ENCODE results near the gene RPL13A.
"Not testable (repeated sequence)": the region's sequence is repeated elsewhere in the genome, so short reads cannot be mapped to it uniquely, and the experiment has no call there.

Gene RPL13A

DNA sequence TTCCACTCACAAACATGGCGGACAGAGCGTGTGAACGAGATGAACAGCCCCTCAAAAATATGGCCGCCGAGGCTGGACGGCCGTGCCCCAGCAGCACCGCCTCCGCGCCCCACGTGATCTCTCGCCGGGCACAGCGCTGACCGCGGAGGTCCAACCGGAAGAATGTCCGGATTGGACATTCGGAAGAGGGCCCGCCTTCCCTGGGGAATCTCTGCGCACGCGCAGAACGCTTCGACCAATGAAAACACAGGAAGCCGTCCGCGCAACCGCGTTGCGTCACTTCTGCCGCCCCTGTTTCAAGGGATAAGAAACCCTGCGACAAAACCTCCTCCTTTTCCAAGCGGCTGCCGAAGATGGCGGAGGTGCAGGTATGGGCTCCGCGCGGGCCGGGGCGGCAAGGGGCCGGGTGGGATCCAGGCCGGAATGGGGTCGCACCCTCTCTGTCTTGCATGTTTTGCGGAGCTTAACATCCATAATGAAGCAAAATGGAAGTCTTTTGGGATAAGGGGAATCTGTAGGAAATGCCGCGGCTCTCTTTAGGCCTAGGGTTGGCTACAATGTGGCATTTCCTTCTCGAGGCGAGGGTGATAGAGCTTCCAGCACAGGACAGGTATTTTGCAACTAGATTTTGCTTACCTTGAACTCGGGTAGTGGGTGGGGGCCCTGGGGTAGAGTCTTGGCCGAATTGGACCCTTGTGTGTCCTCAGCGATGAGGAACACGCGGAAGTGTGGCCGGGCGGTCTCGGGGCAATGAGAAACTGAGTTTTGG is at the start of gene RPL13A:
RPL13A (plus strand) TSS at position 332 of the 769 bp plus-strand sequence; CDS start at position 354, 22 bp downstream.
- peak; percentile 99 for DNase-seq (ENCODE audit: low read depth)

DNA sequence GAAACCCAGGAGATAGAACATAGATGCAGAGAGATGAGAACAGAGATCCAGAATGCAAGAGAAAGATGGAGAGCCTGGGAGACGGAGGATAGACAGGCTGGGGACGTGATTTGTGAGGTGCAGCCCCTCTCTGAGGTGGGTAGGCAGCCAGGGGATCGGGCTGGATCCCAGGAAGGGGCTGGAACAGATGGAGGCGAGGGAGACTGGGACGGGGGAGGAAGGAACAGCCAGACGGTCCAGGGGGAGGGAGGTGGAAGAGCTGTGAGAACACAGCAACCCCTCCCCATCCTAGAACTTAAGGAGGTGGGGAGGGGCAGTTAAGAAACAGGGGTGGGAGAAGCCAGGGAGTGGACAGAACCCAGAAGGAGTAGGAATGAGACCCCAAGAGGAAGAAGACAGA is 49.1 kb upstream of the RPL13A start:
- no peak for DNase-seq (ENCODE audit: low read depth)

DNA sequence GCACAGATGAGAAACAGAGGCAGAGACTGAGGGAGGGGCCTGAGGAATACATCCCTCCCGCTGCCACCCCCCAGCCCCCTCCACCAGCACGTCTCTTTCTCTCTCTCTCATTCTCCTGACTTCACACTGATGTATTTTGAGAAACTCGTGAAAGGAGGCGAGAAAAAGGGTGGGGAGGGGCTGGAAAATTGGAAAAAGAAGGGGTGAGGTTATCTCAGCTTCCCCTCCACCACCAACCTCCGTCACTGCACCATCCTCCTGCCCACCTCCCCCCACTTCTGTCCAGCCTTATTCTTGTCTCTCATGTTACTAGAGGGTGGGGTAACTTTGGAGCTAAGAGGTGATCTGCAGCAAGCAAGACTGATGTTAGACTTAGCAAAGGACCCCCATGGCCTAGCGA is 47.6 kb upstream of the RPL13A start:
- no peak for DNase-seq (ENCODE audit: low read depth)

DNA sequence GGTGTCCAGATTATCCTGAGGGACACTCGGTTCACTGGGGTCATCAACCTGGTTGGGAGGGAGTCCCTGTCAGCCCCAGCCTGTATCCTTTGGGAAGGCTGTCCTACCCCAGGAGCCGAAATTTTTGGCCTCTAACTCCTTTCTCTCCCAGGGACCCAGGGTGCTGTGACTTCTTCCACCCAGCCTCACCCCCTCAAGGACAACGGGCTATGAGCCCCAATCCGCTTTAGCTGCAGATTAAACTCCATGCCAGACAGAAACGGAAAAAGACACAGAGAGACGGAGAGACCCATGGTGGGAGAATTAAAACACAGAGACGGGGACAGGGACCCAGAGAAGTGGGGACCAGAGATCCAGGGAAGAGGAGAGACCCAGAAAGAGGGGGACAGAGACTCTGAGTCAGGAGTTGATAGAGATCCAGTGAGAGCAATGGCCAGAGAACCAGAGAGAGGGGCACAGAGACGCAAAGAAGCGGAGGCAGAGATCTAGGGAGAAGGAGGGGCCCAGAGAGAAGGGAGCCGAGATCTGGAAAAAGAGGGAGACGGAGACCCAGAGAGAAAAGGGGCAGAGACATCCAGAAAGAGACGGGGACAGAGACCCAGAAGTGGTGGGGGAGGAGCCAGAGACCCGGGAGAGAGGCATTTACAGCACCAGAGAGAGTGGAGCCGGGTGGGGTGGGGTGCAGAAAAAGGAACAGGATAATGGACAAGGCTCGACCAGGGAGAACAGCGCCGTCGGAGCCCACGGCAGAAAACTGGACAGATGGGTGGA is 46.8 kb upstream of the RPL13A start:
- no peak for DNase-seq (ENCODE audit: low read depth)

DNA sequence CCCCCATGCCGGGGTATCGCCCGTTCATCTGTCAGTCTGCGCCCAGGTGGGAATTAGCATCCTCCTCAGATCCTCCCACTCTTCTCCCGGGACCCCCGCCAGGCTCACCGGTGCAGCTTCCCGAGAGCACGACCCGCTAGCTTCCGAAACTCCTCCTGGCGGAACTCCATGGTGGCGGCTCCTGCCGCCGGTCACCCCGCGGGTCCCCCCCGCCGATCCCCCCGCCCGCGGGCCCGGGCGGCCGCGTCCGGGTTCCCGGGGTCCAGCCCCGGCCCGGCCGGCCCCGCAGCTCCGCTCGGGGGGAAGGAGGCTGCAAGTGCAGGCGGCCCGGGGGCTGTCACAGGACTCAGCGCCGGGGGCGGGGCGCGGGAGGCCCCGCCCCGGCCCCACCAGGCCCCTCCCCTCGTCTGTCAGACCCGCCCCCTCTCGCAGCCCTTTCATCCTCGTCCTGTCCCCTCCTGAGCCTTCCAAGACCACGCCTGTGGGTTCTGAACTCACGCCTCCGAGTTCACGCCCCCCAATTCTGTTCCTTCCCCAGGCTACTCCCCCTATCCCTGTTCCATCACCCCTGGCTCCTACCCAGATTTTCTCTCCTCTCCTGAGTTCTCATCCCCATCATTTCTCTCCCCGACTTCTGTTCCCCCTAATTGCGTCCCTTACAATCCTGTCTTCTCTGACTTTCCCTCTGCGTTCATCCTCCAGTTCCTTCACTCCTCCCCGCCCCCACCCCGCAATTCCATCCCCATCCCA is 46.0 kb upstream of the RPL13A start, which contains the start of gene SLC17A7:
SLC17A7 (minus strand) TSS at position 318 of the 750 bp plus-strand sequence; CDS start at position 170, 148 bp downstream.
- no peak for DNase-seq (ENCODE audit: low read depth)

DNA sequence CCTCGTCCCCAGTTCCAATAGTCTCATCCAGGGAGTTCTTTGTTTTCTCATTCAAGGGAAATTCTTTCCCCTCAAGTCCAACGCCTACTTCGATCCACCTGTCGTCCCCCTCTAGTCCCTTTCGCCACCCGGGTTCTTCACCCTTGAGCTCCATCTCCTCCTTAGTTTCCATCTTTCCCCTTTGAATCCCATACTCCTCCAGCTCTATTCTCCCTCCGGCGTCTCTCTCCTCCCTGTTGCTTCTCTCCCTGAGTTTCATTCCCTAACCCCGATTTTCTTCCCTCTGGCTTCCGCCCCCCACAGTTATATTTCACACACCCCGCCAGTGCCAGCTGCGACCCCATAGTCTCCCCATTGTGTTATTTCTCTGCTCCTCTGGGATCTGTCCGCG is 45.5 kb upstream of the RPL13A start:
- DNase-seq (ENCODE audit: low read depth), result no peak

DNA sequence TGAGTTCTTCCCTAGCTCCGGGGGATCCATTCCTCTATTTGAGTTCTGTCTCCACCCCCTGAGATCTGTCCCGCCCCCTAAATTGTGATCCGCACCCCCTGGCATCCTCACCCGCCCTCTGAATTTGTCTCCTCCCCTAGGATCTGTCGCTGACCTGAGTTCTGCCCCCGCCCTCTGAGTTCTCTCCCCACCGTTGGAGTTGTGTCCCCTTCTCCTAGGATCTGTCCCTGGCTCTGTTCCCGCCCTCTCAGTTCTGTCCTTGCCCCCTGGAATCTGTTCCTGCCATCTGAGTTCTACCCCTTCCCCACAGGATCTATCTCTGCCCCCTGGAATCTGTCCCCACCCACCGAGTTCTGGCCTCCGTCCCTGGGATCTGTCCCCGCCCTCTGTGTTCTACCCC is 45.1 kb upstream of the RPL13A start:
- no peak for DNase-seq (ENCODE audit: low read depth)

DNA sequence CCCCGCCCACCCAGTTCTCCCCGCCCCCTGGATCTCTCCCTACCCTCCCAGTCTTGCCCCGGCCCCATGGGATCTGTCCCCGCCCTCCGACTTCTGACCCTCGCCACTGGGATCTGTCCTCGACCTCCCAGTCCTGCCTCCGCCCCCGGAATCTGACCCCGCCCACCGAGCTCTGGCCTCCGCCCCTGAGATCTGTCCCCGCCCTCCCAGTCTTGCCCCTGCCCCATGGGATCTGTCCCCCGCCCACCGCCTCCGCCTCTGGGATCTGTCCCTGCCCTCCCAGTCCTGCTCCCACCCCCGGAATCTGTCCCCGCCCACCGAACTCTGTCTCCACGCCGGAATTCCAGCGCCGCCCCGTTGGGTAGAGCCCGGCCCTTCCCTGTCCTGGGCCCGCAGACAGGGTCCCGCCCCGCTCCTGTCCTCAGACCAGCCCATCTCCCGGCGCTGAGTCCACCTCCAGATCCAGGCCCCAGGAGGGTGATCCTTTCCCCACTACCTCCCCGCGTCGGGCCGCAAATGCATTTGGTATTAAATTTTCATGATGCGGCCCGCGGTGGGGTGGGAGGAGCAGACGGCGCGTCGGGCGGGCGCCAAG is 44.5 kb upstream of the RPL13A start:
- peak; percentile 88 for DNase-seq (ENCODE audit: low read depth)

DNA sequence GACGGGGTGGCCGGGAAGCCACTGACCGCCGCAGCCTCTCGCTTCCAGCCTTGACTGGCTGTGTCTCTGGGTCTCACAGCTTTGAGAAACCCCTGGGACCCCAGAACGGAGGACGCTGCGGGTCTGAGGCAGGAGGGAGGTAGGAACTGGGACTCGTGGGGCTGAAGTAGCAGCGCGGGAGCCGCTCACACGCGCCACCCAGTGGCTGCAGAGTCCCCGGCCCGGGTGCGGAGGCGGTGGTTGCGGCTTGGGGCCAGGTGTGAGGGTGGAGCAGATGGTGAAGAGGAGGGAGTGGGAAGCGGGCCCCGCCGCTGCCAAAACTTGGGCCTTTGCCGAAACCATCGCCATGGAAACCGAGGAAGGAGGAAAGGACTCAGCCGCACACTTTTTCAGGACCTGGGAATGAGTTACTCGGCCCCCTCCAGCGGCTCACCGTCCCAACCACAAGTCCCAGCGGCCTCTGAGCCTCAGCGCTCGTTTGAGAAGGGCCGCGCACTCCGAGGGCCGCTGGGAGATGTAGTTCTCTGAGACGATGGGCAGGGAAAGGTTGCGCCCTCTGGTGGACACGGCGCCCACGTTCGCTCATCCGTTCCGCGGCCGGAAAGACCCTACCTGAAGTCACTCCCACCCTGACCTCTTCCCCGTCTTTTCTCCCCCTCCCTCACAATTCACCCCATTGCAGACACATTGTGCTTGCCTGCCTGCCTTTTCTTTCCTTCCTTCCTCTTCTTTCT is 43.9 kb upstream of the RPL13A start:
- peak; percentile 92 for DNase-seq (ENCODE audit: low read depth)

DNA sequence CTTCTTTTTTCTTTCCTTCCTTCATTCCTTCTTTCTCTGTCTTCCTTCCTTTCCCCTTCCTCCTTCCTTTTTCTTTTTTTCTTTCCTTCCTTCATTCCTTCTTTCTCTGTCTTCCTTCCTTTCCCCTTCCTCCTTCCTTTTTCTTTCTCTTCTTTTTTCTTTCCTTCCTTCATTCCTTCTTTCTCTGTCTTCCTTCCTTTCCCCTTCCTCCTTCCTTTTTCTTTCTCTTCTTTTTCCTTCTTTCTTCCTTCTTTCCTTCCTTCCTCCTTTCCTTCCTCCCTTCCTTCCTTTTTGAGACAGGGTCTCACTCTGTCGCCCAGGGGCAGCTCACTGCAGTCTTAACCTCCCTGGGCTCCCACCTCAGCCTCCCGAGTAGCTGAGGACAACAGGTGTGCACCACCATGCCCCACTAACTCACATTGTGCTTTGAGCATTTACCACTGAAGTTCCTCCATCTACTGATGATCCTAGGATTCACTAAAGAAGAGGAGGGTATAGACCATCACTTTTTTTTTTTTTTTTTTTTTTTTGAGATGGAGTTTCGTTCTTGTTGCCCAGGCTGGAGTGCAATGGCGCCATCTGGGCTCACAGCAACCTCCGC is 43.2 kb upstream of the RPL13A start:
- not testable (repeated sequence) for DNase-seq (ENCODE audit: low read depth)

DNA sequence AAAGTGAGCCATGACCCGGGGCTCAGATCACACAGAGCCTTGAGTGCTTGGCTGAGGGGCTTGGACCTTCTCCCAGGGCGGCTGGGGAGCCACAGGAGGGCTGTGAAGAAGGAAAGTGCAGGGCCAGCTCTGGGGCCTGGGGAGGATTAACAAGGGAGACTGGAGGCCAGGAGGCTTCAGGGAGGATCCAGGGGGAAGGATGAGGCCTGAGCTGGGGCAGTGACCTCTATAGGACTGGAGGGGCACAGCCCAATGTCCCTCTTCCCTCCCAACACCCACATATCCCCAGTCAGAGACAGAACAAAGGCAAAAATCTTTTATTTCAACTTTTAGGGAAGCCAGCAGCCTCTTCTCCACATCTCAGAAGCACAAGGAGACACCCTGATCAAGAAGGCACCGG is 41.4 kb upstream of the RPL13A start:
- DNase-seq (ENCODE audit: low read depth), result no peak

DNA sequence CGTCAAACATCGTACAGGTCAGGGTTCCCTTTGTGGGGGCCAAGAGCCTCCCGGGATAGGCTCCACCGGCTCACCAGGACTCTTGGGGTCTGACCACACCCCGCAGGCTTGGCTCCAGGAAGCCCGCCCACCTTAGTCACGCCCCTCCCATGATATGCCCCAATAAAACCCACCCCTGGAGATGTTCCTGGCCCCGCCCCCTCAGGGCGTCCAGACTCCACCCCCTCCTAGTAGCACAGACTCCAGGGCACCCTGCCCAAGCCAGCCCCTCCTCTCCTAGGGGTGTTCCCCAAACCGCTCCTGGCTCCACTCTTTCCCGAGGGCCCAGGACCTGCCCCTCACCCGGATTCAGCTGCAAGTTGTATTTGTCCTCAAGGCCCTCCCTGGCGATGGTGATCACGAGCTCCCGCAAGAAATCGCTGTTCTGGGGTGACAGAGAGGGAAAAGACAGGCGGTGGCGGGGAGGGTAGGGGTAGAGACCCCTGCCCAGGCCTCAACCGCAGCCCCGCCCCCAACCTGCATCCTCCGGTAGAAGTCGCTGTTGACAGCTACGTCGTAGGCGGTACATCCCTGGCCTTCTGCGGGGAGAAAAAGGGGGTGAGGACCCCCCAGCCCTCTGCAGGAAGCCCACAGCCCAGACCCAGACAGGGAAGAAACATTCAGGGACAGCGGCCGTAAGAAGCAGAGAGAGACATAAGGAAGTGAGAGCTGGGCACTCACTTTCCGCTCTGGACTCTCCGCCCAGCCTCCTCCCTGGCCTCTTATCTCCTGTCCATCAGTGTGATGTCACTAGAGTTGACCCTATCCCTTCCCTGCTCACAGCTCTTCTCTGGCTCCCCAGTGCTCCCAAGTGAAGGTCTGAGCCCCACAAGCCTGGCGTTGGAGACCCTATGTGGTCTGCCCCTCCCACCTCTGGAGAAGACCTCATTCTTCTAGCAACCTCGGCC is 39.6 kb upstream of the RPL13A start:
- no peak for DNase-seq (ENCODE audit: low read depth)

DNA sequence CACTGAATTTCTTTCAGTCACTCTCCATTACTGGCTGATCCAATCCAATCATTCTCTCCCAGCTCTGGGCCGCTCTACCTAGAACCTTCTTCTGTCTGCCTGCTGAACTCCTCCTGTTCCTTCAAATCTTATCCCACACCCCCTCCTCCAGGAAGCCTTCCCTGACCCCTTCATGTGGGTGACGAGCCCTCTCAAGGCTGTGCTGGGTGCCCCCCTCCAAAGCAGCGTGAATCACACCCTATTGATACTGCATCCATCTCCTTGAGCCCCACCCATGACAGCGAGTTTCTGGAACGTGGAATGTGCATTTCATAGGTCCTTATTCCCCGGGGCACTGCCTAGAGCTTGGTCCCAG is 39.0 kb upstream of the RPL13A start:
- DNase-seq (ENCODE audit: low read depth), result no peak

DNA sequence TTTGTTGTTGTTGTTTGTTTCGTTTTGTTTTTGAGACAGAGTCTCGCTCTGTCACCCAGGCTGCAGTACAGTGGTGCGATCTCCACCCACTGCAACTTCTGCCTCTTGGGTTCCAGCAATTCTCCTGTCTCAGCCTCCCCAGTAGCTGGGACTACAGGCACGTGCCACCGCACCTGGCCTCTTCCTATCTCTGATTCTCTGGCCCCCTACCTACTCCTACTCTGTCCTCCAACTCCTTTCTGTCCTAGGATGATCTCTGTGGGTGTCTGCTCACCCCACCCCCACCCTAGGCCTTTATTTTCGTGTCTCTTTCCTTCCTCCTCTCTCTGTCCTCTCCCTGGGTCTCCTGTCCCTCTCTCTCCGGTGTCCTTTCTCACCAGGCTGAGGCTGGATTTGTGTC is 37.0 kb upstream of the RPL13A start:
- DNase-seq (ENCODE audit: low read depth), result no peak

DNA sequence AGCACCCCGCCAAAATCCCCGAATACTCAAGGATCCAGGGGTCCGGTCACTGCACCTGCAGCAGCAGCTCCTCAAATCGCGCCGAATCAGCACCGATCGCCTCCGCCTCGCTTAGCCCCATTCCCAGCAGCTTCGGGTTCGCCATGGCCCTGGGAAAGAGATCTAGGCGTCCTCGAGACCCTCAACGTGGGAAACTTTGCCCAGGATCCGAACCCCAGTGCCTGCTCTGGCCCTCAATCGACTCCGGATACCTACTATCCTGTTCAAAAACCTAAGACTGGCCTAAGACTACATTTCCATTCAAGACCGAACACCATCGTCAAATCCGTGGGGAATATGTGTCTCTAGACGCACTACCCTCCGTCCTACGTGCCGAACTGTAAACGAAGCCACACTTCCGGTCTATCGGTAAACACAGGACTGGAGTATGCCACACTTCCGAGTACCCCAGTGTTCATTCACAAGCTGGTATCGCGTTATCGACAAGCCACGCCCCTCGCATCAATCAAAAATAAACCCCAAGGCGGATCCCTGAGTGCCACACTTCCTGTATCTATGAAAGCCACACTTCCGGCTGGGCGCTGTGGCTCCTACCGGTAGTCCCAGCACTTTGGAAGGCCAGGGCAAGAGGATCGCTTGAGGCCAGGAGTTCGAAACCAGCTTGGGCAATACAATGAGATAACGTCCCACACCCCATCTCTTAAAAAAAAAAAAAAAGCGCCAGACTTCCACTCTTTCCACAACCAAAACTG is 35.8 kb upstream of the RPL13A start, which contains the start of gene PIH1D1:
PIH1D1 (minus strand) TSS at position 385 of the 752 bp plus-strand sequence; CDS start at position 145, 240 bp downstream.
- DNase-seq (ENCODE audit: low read depth), result peak; percentile 99

DNA sequence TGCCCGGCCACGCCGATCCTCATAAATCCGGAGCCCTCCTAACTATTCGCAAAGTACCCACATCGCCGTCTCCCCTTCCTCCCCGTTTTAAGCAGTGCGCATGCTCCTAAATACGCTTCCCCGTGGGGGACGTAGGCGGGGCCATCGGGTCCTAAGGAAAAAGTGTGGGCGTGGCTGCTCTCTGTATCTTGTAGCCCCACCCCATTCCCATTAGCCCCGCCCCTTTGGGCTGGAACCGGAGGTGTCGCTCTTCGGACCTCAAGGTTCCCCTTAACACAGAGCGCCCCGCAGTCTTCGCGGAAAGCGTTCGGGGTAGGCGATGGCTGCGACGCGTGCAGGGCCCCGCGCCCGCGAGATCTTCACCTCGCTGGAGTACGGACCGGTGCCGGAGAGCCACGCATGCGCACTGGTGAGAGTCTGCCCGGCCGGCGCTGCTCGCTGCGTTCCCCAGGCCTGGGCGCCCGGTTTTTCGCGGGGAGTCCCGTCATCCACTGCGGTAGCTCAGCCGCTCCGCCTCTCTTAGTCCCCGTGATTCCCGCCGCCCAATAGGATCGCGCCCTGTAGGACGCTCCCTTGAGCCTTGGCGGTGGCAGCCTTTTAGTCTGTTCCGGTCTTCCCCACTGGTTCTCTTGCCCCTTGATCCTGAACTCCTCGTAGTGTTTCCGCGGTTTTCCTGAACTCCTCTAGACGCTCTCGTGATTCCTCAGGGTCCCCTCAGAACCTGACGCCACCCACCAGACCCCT is 34.2 kb upstream of the RPL13A start, which contains the start of gene ALDH16A1:
ALDH16A1 (plus strand) TSS at position 213 of the 744 bp plus-strand sequence; CDS start at position 320, 107 bp downstream.
- peak; percentile 98 for DNase-seq (ENCODE audit: low read depth)

DNA sequence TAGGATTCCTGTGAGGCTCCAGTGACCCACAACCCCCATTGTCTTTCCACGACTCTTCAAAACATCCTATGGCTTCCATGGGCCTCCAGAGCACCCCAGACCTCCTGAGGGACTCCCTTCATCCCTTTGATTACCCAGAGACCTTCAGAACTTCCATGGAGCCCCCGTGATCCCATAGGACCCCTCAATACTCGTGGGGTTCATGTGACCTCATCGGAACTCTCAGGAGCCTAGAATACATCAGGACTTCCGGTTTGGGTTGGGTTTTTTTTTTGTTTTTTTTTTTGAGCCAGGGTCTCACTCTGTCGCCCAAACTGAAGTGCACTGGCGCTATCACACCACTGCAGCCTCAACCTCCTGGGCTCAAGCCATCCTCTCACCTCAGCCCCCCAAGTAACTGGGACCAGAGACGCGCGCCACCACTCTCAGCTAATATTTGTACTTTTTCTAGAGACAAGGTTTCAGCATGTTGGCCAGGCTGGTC is 33.6 kb upstream of the RPL13A start:
- no peak for DNase-seq (ENCODE audit: low read depth)

DNA sequence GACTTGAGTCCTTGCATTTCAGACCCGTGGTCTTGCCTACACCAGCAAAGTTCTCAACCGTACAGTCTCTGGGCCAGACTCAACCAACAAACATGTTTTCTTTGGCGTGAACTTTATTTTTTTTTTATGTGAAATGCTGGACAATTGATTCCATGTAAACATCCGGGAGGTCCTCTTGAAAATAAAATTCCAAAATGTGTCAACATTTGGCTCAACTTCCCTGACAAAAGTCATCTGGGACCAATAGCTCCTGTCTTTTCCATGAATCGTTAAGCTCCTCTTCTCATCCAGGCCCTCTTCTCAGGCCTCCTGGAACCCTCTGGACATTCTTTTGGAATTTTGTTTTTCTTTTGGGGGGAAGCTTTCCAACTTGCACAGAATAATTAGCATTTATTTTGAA is 31.6 kb upstream of the RPL13A start:
- DNase-seq (ENCODE audit: low read depth), result peak; percentile 91

Data from fibroblast of gingiva (primary cell).